Bronchial epithelial cell (primary cell): Measurements from ENCODE around the gene THUMPD2. TPM values are rescaled to one million over a fixed set of nuclear protein-coding genes. Genes with fewer than 3 reads are reported as not detected.

Experiments used
- DNase-seq: peaks from one replicate; pipeline ENCODE4 v3.0.0-alpha.2; 2010; ENCODE audit warnings: low read depth
- FAIRE-seq: peaks from 2 replicates; lab custom pipeline; 2011; peaks lifted over from hg19 to GRCh38; lab: Jason Lieb, UNC
- H3K27me3 ChIP-seq: 2 replicates; pipeline ENCODE4 v1.5.1; 2011; ENCODE audit warnings: low read length; ENCODE audit not compliant: control insufficient read depth, insufficient read depth
- H3K36me3 ChIP-seq: 2 replicates; pipeline ENCODE4 v1.5.1; 2011; ENCODE audit warnings: low read length; ENCODE audit not compliant: control insufficient read depth, insufficient read depth
- H3K4me3 ChIP-seq: 2 replicates; pipeline ENCODE4 v1.5.1; 2011; ENCODE audit warnings: mild to moderate bottlenecking, low read depth, low read length, control low read depth
- total RNA-seq: library from RNA; depleted of rRNA; stranded (reverse); fragments of >200 nt; gene quantifications from 2 replicates; pipeline ENCODE4 v1.2.1, GENCODE V29; 2014
- TF ChIP-seq, protein P1 (sequence below): IDR thresholded peaks from 2 replicates; pipeline ENCODE4 v1.5.1; 2011; ENCODE audit warnings: mild to moderate bottlenecking, moderate library complexity, low read length, control low read depth, inconsistent platforms; ENCODE audit not compliant: insufficient read depth, severe bottlenecking

The THUMPD2 gene
- total RNA-seq, 1 donor from 2014 or later: 10.3 TPM

GRCh38 chr2:39696101-39696553, 82.9 kb downstream of the THUMPD2 start:
- Histone ChIP-seq H3K36me3 (no peaks in the 10 kb centered on the region), H3K4me3 (no peak overlapping the region), H3K27me3 (no peaks in the 10 kb centered on the region)
- DNase-seq (peak; percentile 63), FAIRE-seq (no peak)
- TF ChIP-seq, protein P1, sequence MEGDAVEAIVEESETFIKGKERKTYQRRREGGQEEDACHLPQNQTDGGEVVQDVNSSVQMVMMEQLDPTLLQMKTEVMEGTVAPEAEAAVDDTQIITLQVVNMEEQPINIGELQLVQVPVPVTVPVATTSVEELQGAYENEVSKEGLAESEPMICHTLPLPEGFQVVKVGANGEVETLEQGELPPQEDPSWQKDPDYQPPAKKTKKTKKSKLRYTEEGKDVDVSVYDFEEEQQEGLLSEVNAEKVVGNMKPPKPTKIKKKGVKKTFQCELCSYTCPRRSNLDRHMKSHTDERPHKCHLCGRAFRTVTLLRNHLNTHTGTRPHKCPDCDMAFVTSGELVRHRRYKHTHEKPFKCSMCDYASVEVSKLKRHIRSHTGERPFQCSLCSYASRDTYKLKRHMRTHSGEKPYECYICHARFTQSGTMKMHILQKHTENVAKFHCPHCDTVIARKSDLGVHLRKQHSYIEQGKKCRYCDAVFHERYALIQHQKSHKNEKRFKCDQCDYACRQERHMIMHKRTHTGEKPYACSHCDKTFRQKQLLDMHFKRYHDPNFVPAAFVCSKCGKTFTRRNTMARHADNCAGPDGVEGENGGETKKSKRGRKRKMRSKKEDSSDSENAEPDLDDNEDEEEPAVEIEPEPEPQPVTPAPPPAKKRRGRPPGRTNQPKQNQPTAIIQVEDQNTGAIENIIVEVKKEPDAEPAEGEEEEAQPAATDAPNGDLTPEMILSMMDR: no peak

- H3K4me3 ChIP-seq: no peak overlapping the region
- DNase-seq (no peak), FAIRE-seq (no peak)
- no peaks in the 10 kb centered on the region for H3K36me3 ChIP-seq
- TF ChIP-seq, protein P1: no peak
- H3K27me3 ChIP-seq: no peaks in the 10 kb centered on the region
These were observed 85.8 kb downstream of the THUMPD2 start for GRCh38 chr2:39693245-39693644.

DNA sequence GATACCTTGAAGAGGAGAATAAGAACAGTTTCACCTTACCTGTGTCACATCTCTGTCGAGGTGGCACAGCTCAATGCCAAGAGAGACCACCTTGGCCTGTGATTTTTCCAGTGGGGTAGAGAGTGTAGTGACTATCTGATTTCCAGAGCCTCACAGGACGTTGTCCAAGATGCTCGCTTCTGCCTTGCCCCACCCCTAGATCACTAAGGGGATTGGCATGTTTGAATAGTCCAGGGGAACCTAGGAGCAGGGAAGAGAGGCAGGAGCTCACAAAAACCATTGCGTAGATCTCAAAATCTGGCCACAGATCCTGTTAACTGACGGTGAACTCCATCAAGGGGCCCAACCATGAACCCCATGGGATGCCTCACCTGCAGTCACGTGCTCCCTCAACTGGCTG, 89.2 kb downstream of the THUMPD2 start:
- no peak for FAIRE-seq

GRCh38 chr2:39689272-39689841, 89.7 kb downstream of the THUMPD2 start:
- DNase-seq (no peak), FAIRE-seq (no peak)
- Histone ChIP-seq H3K36me3 (no peaks in the 10 kb centered on the region), H3K27me3 (no peaks in the 10 kb centered on the region), H3K4me3 (no peak overlapping the region)
- TF ChIP-seq, protein P1: no peak

More for the DNA sequence above, 89.2 kb downstream of the THUMPD2 start:
- TF ChIP-seq, protein P1: no peak
- peak; percentile 29 for DNase-seq
- Histone ChIP-seq H3K27me3 (no peaks in the 10 kb centered on the region), H3K36me3 (no peaks in the 10 kb centered on the region), H3K4me3 (no peak overlapping the region)

GRCh38 chr2:39688181-39688580, 90.9 kb downstream of the THUMPD2 start:
- FAIRE-seq: no peak

More at GRCh38 chr2:39688181-39688580, 90.9 kb downstream of the THUMPD2 start:
- DNase-seq: no peak
- TF ChIP-seq, protein P1: no peak
- Histone ChIP-seq H3K4me3 (no peak overlapping the region), H3K36me3 (no peaks in the 10 kb centered on the region), H3K27me3 (peaks cover 2% of the 10 kb centered on the region)
